GM12878 (cell line): ENCODE results near the gene CCDC71. TPM values are rescaled to one million over a fixed set of nuclear protein-coding genes. Genes with fewer than 3 reads are reported as not detected.

ENCODE experiments used
- ATAC-seq: fragments of 200-7000 bp; cut with Tn5 transposase; 3 replicates; pipeline ENCODE4 v1.9.1; 2020; ENCODE audit warnings: mild to moderate bottlenecking, moderate library complexity
- BruUV-seq: library from RNA; stranded (reverse); fragments of 400-500 nt; replicated peaks from 2 replicates; lab custom pipeline; 2021; lab: Mats Ljungman, UMichigan
- CTCF ChIA-PET: fragments of 300-600 bp; sonication (Branson Sonifier 250); formaldehyde crosslinking; extraction: SDS; loops from one replicate; lab custom pipeline; 2021; ENCODE audit warnings: inconsistent platforms; lab: Yijun Ruan, JAX
- POLR2A ChIA-PET: fragments of 350-600 bp; formaldehyde crosslinking; extraction: SDS; loops from one replicate; lab custom pipeline; 2021; ENCODE audit warnings: inconsistent platforms; lab: Charles Lee
- RAD21 ChIA-PET: fragments of 300-600 bp; sonication (Branson Sonifier 250); formaldehyde crosslinking; loops from one replicate; lab custom pipeline; 2023; ENCODE audit warnings: antibody characterized with exemption; ENCODE audit not compliant: unreplicated experiment; lab: Charles Lee
- SMC1A ChIA-PET: fragments of 300-600 bp; sonication (Branson Sonifier 250); formaldehyde crosslinking; loops from one replicate; lab custom pipeline; 2023; ENCODE audit not compliant: unreplicated experiment, uncharacterized antibody; lab: Charles Lee
- DNase-seq: peaks from one replicate; pipeline ENCODE4 v3.0.0-alpha.2; 2011; ENCODE audit warnings: low read depth, low spot score
- FAIRE-seq: peaks from 3 replicates; lab custom pipeline; 2011; peaks lifted over from hg19 to GRCh38; lab: Jason Lieb, UNC
- H2AFZ ChIP-seq: 2 replicates; pipeline ENCODE4 v1.6.0; 2011; ENCODE audit warnings: low read depth, low read length, control low read depth; ENCODE audit not compliant: control insufficient read depth
- H3K27ac ChIP-seq: 2 replicates; pipeline ENCODE4 v1.5.1; 2011; ENCODE audit warnings: control low read depth; ENCODE audit not compliant: control insufficient read depth, insufficient read depth
- H3K27me3 ChIP-seq, 2 experiments: replicated peaks in 1 of 2; 2 replicates each; pipeline versions ENCODE4 v1.6.0 to v1.6.1; 2011; ENCODE audit warnings: low read length in 1 of 2; ENCODE audit not compliant: control insufficient read depth in 2 of 2, insufficient read depth in 2 of 2
- H3K36me3 ChIP-seq, 2 experiments: 2 replicates each; pipeline ENCODE4 v1.5.1; 2011; ENCODE audit warnings: low read length in 1 of 2; ENCODE audit not compliant: control insufficient read depth in 2 of 2, insufficient read depth in 2 of 2
- H3K4me1 ChIP-seq: 2 replicates; pipeline ENCODE4 v1.6.1; 2011; ENCODE audit warnings: mild to moderate bottlenecking, low read length, moderate library complexity, mixed read lengths; ENCODE audit not compliant: control insufficient read depth, insufficient read depth
- H3K4me2 ChIP-seq: 2 replicates; pipeline ENCODE4 v1.6.0; 2011; ENCODE audit warnings: control low read depth; ENCODE audit not compliant: control insufficient read depth, insufficient read depth
- H3K4me3 ChIP-seq: fragments of 200-600 bp; sonication (generic); 2 replicates; pipeline ENCODE4 v1.5.1; 2016
- H3K79me2 ChIP-seq: 2 replicates; pipeline ENCODE4 v1.6.0; 2011; ENCODE audit warnings: low read length; ENCODE audit not compliant: control insufficient read depth, insufficient read depth
- H3K9ac ChIP-seq: 2 replicates; pipeline ENCODE4 v1.8.0; 2011; ENCODE audit warnings: low read length, control low read depth, mixed read lengths; ENCODE audit not compliant: control insufficient read depth, insufficient read depth
- H3K9me3 ChIP-seq: replicated peaks from 3 replicates; pipeline ENCODE4 v1.5.1; 2011; ENCODE audit warnings: mild to moderate bottlenecking, low read length; ENCODE audit not compliant: control insufficient read depth, insufficient read depth
- H4K20me1 ChIP-seq: 2 replicates; pipeline ENCODE4 v1.6.0; 2011; ENCODE audit not compliant: control insufficient read depth, insufficient read depth
- CBFB ChIP-seq: IDR thresholded peaks from 2 replicates; pipeline ENCODE4 v1.6.1; 2016; ENCODE audit warnings: antibody characterized with exemption, low read depth
- CUX1 ChIP-seq: IDR thresholded peaks from 2 replicates; pipeline ENCODE4 v1.6.1; 2012; ENCODE audit warnings: improper control_type of control experiment, low read depth, low read length; ENCODE audit not compliant: insufficient replicate concordance
- EZH2 ChIP-seq: IDR thresholded peaks from 2 replicates; pipeline ENCODE4 v1.6.1; 2012; ENCODE audit warnings: low read depth, mild to moderate bottlenecking, control low read depth, inconsistent platforms, low read length, borderline replicate concordance; ENCODE audit not compliant: control insufficient read depth
- MTA3 ChIP-seq: IDR thresholded peaks from 2 replicates; pipeline ENCODE4 v1.6.1; 2012; ENCODE audit warnings: low read length, inconsistent platforms, borderline replicate concordance
- MYB ChIP-seq: fragments of 150-350 bp; IDR thresholded peaks from 2 replicates; pipeline ENCODE4 v1.6.1; 2014; ENCODE audit warnings: mild to moderate bottlenecking, low read depth, low read length, borderline replicate concordance
- NRF1 ChIP-seq: conservative IDR thresholded peaks from 2 replicates; pipeline ENCODE4 v1.6.1; 2011; ENCODE audit warnings: mild to moderate bottlenecking, low read depth, low read length, improper control_type of control experiment
- RBBP5 ChIP-seq: fragments of 200-600 bp; sonication (generic); conservative IDR thresholded peaks from 2 replicates; pipeline ENCODE4 v1.6.1; 2016
- STAT3 ChIP-seq: IDR thresholded peaks from 2 replicates; pipeline ENCODE4 v1.6.1; 2011; ENCODE audit warnings: low read depth, low read length, improper control_type of control experiment
- TCF3 ChIP-seq: IDR thresholded peaks from 2 replicates; pipeline ENCODE4 v1.6.1; 2012; ENCODE audit warnings: low read depth, mild to moderate bottlenecking, low read length, borderline replicate concordance; ENCODE audit not compliant: insufficient read depth
- YY1 ChIP-seq: IDR thresholded peaks from 2 replicates; pipeline ENCODE4 v1.6.1; 2011; ENCODE audit warnings: low read depth, mild to moderate bottlenecking, low read length
- WGBS: methylation state at CpG from one replicate; pipeline ENCODE4 v1.1.6; 2016; ENCODE audit warnings: low lambda C conversion rate; ENCODE audit not compliant: insufficient replicate concordance, insufficient coverage; ENCODE audit errors: missing lambda C conversion rate; 5-methylcytosine and 5-hydroxymethylcytosine counted together
- in situ Hi-C: fragments of 300-500 bp; cut with MboI; formaldehyde crosslinking; loops from 9 replicates; pipeline ENCODE4 v1.14.3; 2018; ENCODE audit warnings: mixed read lengths
- intact Hi-C: fragments of 100-400 bp; cut with micrococcal nuclease; formaldehyde crosslinking; loops from one replicate; pipeline ENCODE4 v1.14.2; 2022; ENCODE audit not compliant: unreplicated experiment
- polyA plus RNA-seq, 11 experiments: library from polyadenylated mRNA; depleted of rRNA in 4 of 11; unstranded in 6 of 11; stranded (reverse) in 5 of 11; fragments of >200 nt; fragmentation: Nextera tagmentation in 4 of 11; fragmentation: Illumina TruSeq in 1 of 11; extraction: Ambion mirVana in 4 of 11; extraction: Trizol in 1 of 11; gene quantifications; 1 replicate in 1 of 11; 2 replicates in 10 of 11; pipeline versions ENCODE4 v1.2.1 to v1.2.3, GENCODE V29; 2011 to 2016; ENCODE audit warnings: inconsistent platforms in 2 of 11, missing spikeins in 2 of 11, low read depth in 1 of 11
- total RNA-seq, 4 experiments: library from RNA; depleted of rRNA in 3 of 4; stranded (reverse); fragments of >200 nt in 3 of 4; fragmentation: Illumina TruSeq in 1 of 4; extraction: Trizol in 1 of 4; gene quantifications; 2 replicates each; pipeline versions ENCODE4 v1.2.1 to v1.2.3, GENCODE V29; 2013 to 2021
- TF ChIP-seq, protein P1 (sequence below): IDR thresholded peaks from 2 replicates; pipeline ENCODE4 v1.6.1; 2011; ENCODE audit warnings: mild to moderate bottlenecking, low read depth, low read length, moderate library complexity; ENCODE audit not compliant: insufficient replicate concordance

The CCDC71 gene
- total and polyA plus RNA-seq, 10 of the 15 experiments (the other 5 are each of a cell fraction or from before 2014, with no cell fraction given), result 0.20 to 38.0 (median 16.1) TPM

DNA sequence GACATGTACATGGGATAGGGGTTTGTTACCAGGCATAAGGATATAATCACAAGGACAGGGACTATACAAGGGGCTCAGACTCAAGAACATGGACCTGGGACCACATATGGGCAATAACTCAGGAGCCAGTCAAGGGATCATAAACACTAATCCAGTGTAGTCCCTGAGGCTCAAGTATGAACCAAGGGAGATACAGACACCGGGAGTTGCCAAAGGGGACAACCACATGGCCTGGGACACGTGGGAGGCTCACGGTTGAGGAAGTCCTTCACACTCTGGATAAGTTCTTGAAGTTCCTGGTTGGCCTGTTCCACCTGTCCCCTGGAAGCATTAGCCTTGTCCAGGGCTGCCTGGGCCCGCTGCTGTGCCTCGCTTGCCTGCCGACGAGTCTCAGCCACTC is 43.7 kb downstream of the CCDC71 start:
- intact Hi-C loops, result no loop called here
- no peak for FAIRE-seq
- WGBS, result 97% methylated on average over 7 of the region's 7 CpGs

GRCh38 chr3:49122022-49122421 is 44.1 kb downstream of the CCDC71 start:
- Histone ChIP-seq H3K79me2 (peaks cover 15% of the 10 kb centered on the region), H3K4me2 (no peak overlapping the region), H3K9me3 (no peaks in the 10 kb centered on the region), H3K27ac (no peak overlapping the region), H2AFZ (no peak overlapping the region), H3K9ac (no peak overlapping the region), H3K4me3 (no peak overlapping the region), H3K27me3 (no peaks in the 10 kb centered on the region), H3K4me1 (peaks cover 10% of the 10 kb centered on the region), H4K20me1 (no peaks in the 10 kb centered on the region), H3K36me3 (peaks cover 8% of the 10 kb centered on the region in 2 experiments; a peak in 3 of 4 replicates)
- in situ Hi-C loops, result no loop called here
- ATAC-seq (no peak), DNase-seq (no peak), FAIRE-seq (no peak)
- RAD21 ChIA-PET, result interaction anchor here (1.5 kb wide), 1 partner anchor 327 kb away, joined by 3 read pairs; no protein-coding TSS in a partner anchor
- SMC1A ChIA-PET, result interaction anchor here (2.3 kb wide), 1 partner anchor 29 kb away, joined by 14 read pairs; the partner anchor contains the start of gene QRICH1
- BruUV-seq, result no TSS peak
- POLR2A ChIA-PET, result interaction anchor here (0.7 to 2.6 kb wide), 5 partner anchors 16 to 423 kb away, joined by 3 to 15 read pairs (median 10); partner anchors contain the start of genes P4HTM, QRICH1 and WDR6
- CTCF ChIA-PET, result interaction anchor here (1.2 to 2.3 kb wide), 2 partner anchors 134 to 382 kb away, joined by 3 to 10 read pairs; no protein-coding TSS in a partner anchor
- intact Hi-C loops, result no loop called here
- whole genome bisulfite sequencing, result 98% methylated on average over 12 of the region's 12 CpGs
- TF ChIP-seq MTA3 (no peak), CUX1 (no peak), STAT3 (no peak), MYB (no peak), YY1 (no peak), TCF3 (no peak), NRF1 (no peak), CBFB (no peak)

More for the DNA sequence above, 43.7 kb downstream of the CCDC71 start:
- H3K4me2 ChIP-seq, result no peak overlapping the region
- H3K9ac ChIP-seq, result no peak overlapping the region
- ChIA-PET CTCF (interaction anchor here (2.3 kb wide), 1 partner anchor 135 kb away, joined by 10 read pairs; no protein-coding TSS in a partner anchor), RAD21 (no interaction called here), POLR2A (interaction anchor here (2.2 kb wide), 1 partner anchor 133 kb away, joined by 13 read pairs; the partner anchor contains the start of gene P4HTM), SMC1A (no interaction called here)
- ATAC-seq (no peak), DNase-seq (no peak)
- in situ Hi-C loops, result no loop called here
- H3K79me2 ChIP-seq, result peaks cover 15% of the 10 kb centered on the region
- H4K20me1 ChIP-seq, result no peaks in the 10 kb centered on the region
- TF ChIP-seq EZH2 (no peak), RBBP5 (no peak)
- TF ChIP-seq, protein P1, sequence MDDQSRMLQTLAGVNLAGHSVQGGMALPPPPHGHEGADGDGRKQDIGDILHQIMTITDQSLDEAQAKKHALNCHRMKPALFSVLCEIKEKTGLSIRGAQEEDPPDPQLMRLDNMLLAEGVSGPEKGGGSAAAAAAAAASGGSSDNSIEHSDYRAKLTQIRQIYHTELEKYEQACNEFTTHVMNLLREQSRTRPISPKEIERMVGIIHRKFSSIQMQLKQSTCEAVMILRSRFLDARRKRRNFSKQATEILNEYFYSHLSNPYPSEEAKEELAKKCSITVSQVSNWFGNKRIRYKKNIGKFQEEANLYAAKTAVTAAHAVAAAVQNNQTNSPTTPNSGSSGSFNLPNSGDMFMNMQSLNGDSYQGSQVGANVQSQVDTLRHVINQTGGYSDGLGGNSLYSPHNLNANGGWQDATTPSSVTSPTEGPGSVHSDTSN, result no peak
- H3K4me1 ChIP-seq, result peaks cover 10% of the 10 kb centered on the region
- BruUV-seq, result no TSS peak
- no peaks in the 10 kb centered on the region for H3K27me3 ChIP-seq
- H3K27ac ChIP-seq, result no peak overlapping the region
- no peak overlapping the region for H3K4me3 ChIP-seq
- H3K9me3 ChIP-seq, result no peaks in the 10 kb centered on the region
- H2AFZ ChIP-seq, result no peak overlapping the region
- H3K36me3 ChIP-seq, result peaks cover 4% of the 10 kb centered on the region in 2 experiments; a peak in 3 of 4 replicates
